ENCODE data around the gene LEFTY2. TPM values are rescaled to one million over a fixed set of nuclear protein-coding genes. Genes with fewer than 3 reads are reported as not detected.

LEFTY2 gene
- total RNA-seq, 1 donor from 2014 or later: 1.2 TPM

- H3K4me1 ChIP-seq: peaks cover 12% of the 10 kb centered on the region
- ATAC-seq (no peak), DNase-seq (no peak)
- H3K9me3 ChIP-seq: no peaks in the 10 kb centered on the region
- H3K27me3 ChIP-seq (ENCODE audit: low read depth): no peaks in the 10 kb centered on the region
- no peak overlapping the region for H3K27ac ChIP-seq
- no peaks in the 10 kb centered on the region for H3K36me3 ChIP-seq
- TF ChIP-seq, protein P1, sequence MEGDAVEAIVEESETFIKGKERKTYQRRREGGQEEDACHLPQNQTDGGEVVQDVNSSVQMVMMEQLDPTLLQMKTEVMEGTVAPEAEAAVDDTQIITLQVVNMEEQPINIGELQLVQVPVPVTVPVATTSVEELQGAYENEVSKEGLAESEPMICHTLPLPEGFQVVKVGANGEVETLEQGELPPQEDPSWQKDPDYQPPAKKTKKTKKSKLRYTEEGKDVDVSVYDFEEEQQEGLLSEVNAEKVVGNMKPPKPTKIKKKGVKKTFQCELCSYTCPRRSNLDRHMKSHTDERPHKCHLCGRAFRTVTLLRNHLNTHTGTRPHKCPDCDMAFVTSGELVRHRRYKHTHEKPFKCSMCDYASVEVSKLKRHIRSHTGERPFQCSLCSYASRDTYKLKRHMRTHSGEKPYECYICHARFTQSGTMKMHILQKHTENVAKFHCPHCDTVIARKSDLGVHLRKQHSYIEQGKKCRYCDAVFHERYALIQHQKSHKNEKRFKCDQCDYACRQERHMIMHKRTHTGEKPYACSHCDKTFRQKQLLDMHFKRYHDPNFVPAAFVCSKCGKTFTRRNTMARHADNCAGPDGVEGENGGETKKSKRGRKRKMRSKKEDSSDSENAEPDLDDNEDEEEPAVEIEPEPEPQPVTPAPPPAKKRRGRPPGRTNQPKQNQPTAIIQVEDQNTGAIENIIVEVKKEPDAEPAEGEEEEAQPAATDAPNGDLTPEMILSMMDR (IDR thresholded peaks at IDR 0.05): no peak
- no peak overlapping the region for H3K4me3 ChIP-seq
- intact Hi-C loops (cut with DNase I): no loop called here
Observed at GRCh38 chr1:225899044-225899925, 41.7 kb downstream of the LEFTY2 start.

- DNase-seq (no peak), ATAC-seq (peak; percentile 45 to 51)
- no peaks in the 10 kb centered on the region for H3K36me3 ChIP-seq
- H3K27ac ChIP-seq: no peak overlapping the region
- no peaks in the 10 kb centered on the region for H3K9me3 ChIP-seq
- no peaks in the 10 kb centered on the region for H3K27me3 ChIP-seq (ENCODE audit: low read depth)
- H3K4me3 ChIP-seq: no peak overlapping the region
- H3K4me1 ChIP-seq: peaks cover 12% of the 10 kb centered on the region
- TF ChIP-seq, protein P1 (IDR thresholded peaks at IDR 0.05): no peak
- intact Hi-C loops (cut with DNase I): no loop called here
Observed at GRCh38 chr1:225897595-225898514, 43.2 kb downstream of the LEFTY2 start.

- DNase-seq: no peak
- ATAC-seq: peak; percentile 92 to 93
- Histone ChIP-seq H3K4me1 (peaks cover 12% of the 10 kb centered on the region), H3K27me3 (ENCODE audit: low read depth) (no peaks in the 10 kb centered on the region), H3K36me3 (no peaks in the 10 kb centered on the region), H3K27ac (no peak overlapping the region), H3K4me3 (no peak overlapping the region), H3K9me3 (no peaks in the 10 kb centered on the region)
- TF ChIP-seq, protein P1 (IDR thresholded peaks at IDR 0.05): no peak
- intact Hi-C loops (cut with DNase I): no loop called here
Observed at GRCh38 chr1:225896937-225897549, 44.0 kb downstream of the LEFTY2 start.

DNA sequence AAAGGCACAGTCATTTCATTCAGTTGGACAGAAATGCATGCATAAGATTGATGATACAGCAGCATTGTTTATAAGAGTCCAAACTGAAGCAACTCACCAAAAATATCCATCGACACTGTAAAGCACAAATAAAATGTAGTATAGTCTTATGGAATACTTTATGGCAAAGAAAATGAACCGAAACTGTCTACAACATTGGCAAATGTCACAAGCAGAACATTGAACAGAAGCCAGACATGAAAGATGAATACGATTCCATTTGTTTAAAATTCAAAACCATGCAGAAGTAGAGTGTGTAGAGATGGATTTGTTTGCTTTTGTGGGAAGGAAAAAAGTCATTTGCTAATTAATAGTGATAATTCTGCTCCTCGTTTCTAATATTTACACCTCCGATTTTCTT lies 44.5 kb downstream of the LEFTY2 start:
- Histone ChIP-seq H3K27ac (no peak overlapping the region), H3K9me3 (no peaks in the 10 kb centered on the region)
- intact Hi-C loops (cut with DNase I): no loop called here

GRCh38 chr1:225892307-225892706 lies 48.7 kb downstream of the LEFTY2 start:
- no peak overlapping the region for H3K27ac ChIP-seq
- peaks cover 8% of the 10 kb centered on the region for H3K4me1 ChIP-seq
- no peaks in the 10 kb centered on the region for H3K36me3 ChIP-seq
- H3K27me3 ChIP-seq (ENCODE audit: low read depth): no peaks in the 10 kb centered on the region
- DNase-seq: no peak
- ATAC-seq: no peak
- no peak overlapping the region for H3K4me3 ChIP-seq
- H3K9me3 ChIP-seq: no peaks in the 10 kb centered on the region
- intact Hi-C loops (cut with DNase I): no loop called here
- TF ChIP-seq, protein P1 (IDR thresholded peaks at IDR 0.05): no peak

More for the DNA sequence above, 44.5 kb downstream of the LEFTY2 start:
- no peak for ATAC-seq
- H3K36me3 ChIP-seq: no peaks in the 10 kb centered on the region
- TF ChIP-seq, protein P1 (IDR thresholded peaks at IDR 0.05): no peak
- peaks cover 12% of the 10 kb centered on the region for H3K4me1 ChIP-seq
- no peak for DNase-seq
- no peak overlapping the region for H3K4me3 ChIP-seq
- no peaks in the 10 kb centered on the region for H3K27me3 ChIP-seq (ENCODE audit: low read depth)

Data from lower lobe of right lung (tissue), 2 donors.